ENCODE measurements around the gene WASL.

DNA sequence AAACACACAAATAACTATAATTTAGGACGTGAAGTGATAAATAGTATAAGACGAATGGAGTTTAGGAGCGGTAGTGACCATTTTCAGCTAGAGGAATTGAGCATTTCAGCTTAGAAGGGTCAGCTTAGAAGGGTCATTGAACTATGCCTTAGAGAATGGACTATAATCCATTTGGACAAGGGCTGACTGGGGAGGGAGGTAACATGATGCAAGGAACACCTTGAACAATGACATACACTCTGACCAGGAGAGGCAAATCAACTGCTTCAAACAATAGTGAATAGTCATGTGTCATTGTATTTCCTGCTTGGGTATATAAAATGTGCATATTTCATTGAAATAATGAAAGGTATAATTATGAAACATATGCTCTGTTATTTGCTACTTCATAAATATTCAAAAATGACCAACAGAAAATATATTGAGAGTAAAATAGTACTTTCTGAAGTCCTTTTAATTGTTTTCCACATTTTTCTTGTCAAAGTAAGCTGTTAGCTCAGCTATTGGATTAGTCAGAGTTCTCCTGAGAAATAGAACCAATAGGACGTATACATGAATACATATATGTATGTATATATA, 40.5 kb upstream of the WASL start:
- no peak for TF ChIP-seq GATA2 (IDR thresholded peaks at IDR 0.05; ENCODE audit: low read depth, low read length)
- TF ChIP-seq GATA3 (IDR thresholded peaks at IDR 0.05; ENCODE audit: low read depth, low read length): no peak
